ENCODE results near the gene CACTIN.

The CACTIN gene

DNA sequence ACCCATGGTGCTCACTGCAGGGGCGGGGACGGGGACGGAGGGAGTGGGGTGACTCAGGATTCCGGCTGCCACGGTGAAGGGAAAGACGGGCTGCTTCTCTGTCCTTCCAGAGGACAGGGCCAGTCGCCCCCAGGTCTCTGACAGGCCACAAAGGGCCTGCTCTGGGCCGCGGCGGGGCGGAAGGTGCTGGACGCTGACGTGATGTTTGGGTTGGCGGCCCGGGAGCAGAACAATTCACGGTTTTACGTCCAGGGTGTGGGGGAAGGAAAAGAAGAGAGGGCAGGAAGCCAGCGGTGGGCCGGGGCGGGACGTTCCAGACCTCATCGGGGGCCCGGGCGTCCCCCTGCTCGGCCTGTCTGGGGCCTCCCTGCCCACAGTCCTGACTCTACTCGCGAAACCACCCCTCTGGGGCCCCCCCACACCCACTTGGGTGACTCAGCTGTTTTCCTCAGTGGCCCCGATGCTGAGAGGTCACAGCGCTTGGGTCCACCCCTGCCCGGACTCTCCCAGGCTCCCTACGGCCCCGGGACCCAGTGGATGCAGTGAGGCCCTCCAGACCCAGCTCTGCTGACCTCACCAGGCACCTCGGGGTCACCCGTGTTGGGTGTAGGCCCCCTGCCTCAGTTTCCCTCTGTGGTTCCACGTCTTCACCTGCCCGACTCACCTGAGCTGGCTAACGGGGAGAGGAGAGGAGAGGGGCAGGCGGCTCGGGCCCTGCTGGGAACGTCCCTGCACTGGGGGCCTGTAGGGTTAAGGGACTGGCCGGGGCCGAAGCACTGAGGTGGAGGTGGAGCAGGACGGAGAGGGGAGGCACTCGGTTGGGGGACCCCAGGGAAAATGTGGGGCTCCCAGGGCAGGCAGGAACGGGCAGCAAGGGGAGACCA is 44.4 kb upstream of the CACTIN start:
- Histone ChIP-seq H3K9ac (ENCODE audit: low read length) (no peak overlapping the region), H2AFZ (ENCODE audit: low read length) (no peak overlapping the region)

DNA sequence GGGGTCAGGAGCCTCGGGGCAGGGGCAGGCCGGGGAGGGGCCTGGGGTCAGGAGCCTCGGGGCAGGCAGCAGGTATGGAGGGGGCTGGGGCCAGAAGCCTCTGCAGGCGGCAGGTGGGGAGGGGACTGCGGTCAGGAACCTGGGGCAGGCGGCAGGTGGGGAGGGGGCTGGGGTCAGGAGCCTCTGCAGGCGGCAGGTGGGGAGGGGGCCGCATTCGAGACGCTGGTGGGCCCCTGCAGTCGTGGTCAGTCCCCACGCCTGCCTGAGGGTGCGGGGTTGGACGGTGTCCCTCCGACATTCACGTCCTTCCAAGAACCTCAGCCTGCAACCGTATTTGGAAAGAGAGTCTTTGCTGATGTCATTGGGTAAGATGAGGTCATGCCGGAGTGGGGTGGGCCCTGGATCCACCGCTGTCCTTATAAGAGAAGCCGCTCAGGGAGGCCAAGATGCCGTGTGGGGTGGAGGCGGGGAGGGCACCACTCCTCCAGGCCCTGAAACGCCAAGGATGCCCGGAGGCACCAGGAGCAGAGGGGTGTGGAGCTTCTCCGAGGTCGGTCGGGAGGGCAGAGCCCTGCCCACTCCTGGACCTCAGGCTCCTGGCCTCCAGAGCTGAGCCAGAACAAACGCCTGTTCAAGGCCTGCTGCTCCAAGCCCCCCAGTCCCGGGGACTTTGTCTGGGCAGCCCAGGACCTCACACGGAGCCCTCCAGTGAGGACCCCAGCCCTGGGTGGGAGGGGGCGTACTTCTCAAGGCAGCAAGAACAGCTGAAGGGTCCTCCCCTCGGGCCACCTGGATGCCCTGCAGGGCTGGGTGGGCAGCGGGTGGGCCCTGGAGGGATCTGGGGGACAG is 43.6 kb upstream of the CACTIN start:
- H3K9me2 ChIP-seq (ENCODE audit: low read depth, low read length): no peaks in the 10 kb centered on the region
- H2AFZ ChIP-seq (ENCODE audit: low read length): no peak overlapping the region
- no peaks in the 10 kb centered on the region for H3K79me2 ChIP-seq (ENCODE audit: insufficient read depth, low read length)
- H4K20me1 ChIP-seq (ENCODE audit: insufficient read depth, low read length): no peaks in the 10 kb centered on the region
- peaks cover 4% of the 10 kb centered on the region for H3K27me3 ChIP-seq (ENCODE audit: insufficient read depth, low read length)
- H3K9ac ChIP-seq (ENCODE audit: low read length): no peak overlapping the region
- H3K27ac ChIP-seq (ENCODE audit: low read depth, low read length, poor library complexity, severe bottlenecking): no peak overlapping the region
- no peaks in the 10 kb centered on the region; the same call in 1 of the 2 replicates for H3K36me3 ChIP-seq (ENCODE audit: insufficient read depth, low read length)
- H3F3A ChIP-seq (ENCODE audit: insufficient read depth, low read length): no peaks in the 10 kb centered on the region
- no peak overlapping the region for H3K4me2 ChIP-seq (ENCODE audit: low read length)
- 0 out of 2 replicates have a peak, but pooled peaks cover 2% of the 10 kb centered on the region for H3K9me3 ChIP-seq (ENCODE audit: low read length)
- no peak overlapping the region for H3K4me3 ChIP-seq (ENCODE audit: low read depth, low read length, poor library complexity, severe bottlenecking)
- TF ChIP-seq EZH2 (IDR thresholded peaks at IDR 0.05; ENCODE audit: borderline replicate concordance, low read length): no peak
- TF ChIP-seq, protein P1, sequence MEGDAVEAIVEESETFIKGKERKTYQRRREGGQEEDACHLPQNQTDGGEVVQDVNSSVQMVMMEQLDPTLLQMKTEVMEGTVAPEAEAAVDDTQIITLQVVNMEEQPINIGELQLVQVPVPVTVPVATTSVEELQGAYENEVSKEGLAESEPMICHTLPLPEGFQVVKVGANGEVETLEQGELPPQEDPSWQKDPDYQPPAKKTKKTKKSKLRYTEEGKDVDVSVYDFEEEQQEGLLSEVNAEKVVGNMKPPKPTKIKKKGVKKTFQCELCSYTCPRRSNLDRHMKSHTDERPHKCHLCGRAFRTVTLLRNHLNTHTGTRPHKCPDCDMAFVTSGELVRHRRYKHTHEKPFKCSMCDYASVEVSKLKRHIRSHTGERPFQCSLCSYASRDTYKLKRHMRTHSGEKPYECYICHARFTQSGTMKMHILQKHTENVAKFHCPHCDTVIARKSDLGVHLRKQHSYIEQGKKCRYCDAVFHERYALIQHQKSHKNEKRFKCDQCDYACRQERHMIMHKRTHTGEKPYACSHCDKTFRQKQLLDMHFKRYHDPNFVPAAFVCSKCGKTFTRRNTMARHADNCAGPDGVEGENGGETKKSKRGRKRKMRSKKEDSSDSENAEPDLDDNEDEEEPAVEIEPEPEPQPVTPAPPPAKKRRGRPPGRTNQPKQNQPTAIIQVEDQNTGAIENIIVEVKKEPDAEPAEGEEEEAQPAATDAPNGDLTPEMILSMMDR (IDR thresholded peaks at IDR 0.05; ENCODE audit: low read length): no peak
- H3K4me1 ChIP-seq (ENCODE audit: insufficient read depth, low read length, severe bottlenecking): peaks cover 10% of the 10 kb centered on the region

More for the DNA sequence above, 44.4 kb upstream of the CACTIN start:
- no peaks in the 10 kb centered on the region for H3F3A ChIP-seq (ENCODE audit: insufficient read depth, low read length)
- no peaks in the 10 kb centered on the region for H3K9me2 ChIP-seq (ENCODE audit: low read depth, low read length)
- H3K4me1 ChIP-seq (ENCODE audit: insufficient read depth, low read length, severe bottlenecking): peaks cover 1% of the 10 kb centered on the region
- peaks cover 4% of the 10 kb centered on the region for H3K27me3 ChIP-seq (ENCODE audit: insufficient read depth, low read length)
- H4K20me1 ChIP-seq (ENCODE audit: insufficient read depth, low read length): no peaks in the 10 kb centered on the region
- TF ChIP-seq, protein P1 (IDR thresholded peaks at IDR 0.05; ENCODE audit: low read length): no peak
- TF ChIP-seq EZH2 (IDR thresholded peaks at IDR 0.05; ENCODE audit: borderline replicate concordance, low read length): no peak
- H3K4me3 ChIP-seq (ENCODE audit: low read depth, low read length, poor library complexity, severe bottlenecking): no peak overlapping the region
- H3K4me2 ChIP-seq (ENCODE audit: low read length): no peak overlapping the region
- no peak overlapping the region for H3K27ac ChIP-seq (ENCODE audit: low read depth, low read length, poor library complexity, severe bottlenecking)
- 0 out of 2 replicates have a peak, but pooled peaks cover 2% of the 10 kb centered on the region for H3K9me3 ChIP-seq (ENCODE audit: low read length)
- no peaks in the 10 kb centered on the region; the same call in 1 of the 2 replicates for H3K36me3 ChIP-seq (ENCODE audit: insufficient read depth, low read length)
- no peaks in the 10 kb centered on the region for H3K79me2 ChIP-seq (ENCODE audit: insufficient read depth, low read length)

DNA sequence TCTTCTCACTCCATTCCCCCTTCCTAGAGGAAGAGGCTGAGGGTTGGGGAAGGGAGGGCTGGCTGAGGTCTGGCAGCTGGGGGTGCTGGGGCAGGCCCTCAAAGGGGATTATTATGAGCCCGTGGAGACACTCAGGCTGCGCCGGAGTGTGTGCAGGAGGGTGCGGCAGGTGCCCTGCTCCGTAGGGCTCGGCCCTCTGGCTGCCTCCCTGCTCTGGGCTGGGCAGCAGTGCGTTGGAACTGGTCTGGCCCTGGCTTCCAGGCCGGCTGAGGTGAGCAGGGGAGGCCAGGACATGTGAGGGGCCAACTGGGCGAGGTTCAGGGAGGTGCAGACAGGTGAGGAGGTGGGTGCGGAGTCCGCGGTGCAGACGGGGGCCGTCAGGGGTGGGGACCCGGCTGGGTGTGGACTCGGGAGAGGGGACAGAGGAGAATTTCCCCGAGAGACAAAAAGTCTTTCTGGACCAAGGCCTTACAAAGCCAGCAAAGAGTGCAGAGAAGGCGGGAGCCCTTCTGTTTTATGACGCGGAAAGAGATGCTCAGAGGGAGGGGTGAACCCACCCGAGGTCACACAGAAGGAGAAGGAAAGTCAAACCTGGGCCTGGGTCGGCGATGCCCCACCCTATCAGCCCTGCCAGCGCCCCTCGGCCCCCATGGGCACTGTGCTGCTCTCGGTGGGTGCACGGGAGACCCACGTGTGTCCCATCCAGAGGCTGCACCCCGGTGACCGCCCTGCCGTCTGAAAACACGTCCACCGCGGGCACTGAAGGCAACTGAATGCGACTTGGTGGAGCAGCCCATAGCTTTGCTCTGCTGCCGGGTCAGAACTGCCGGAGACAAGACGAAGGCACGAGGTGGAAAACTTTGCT is 42.7 kb upstream of the CACTIN start:
- no peak overlapping the region for H3K9ac ChIP-seq (ENCODE audit: low read length)
- H3K9me2 ChIP-seq (ENCODE audit: low read depth, low read length): no peaks in the 10 kb centered on the region
- H2AFZ ChIP-seq (ENCODE audit: low read length): no peak overlapping the region
- H3K9me3 ChIP-seq (ENCODE audit: low read length): 0 out of 2 replicates have a peak, but pooled peaks cover 2% of the 10 kb centered on the region
- TF ChIP-seq EZH2 (IDR thresholded peaks at IDR 0.05; ENCODE audit: borderline replicate concordance, low read length): no peak
- TF ChIP-seq, protein P1 (IDR thresholded peaks at IDR 0.05; ENCODE audit: low read length): no peak
- H3K27me3 ChIP-seq (ENCODE audit: insufficient read depth, low read length): peaks cover 4% of the 10 kb centered on the region
- H3F3A ChIP-seq (ENCODE audit: insufficient read depth, low read length): no peaks in the 10 kb centered on the region
- H4K20me1 ChIP-seq (ENCODE audit: insufficient read depth, low read length): no peaks in the 10 kb centered on the region
- H3K27ac ChIP-seq (ENCODE audit: low read depth, low read length, poor library complexity, severe bottlenecking): no peak overlapping the region
- H3K79me2 ChIP-seq (ENCODE audit: insufficient read depth, low read length): no peaks in the 10 kb centered on the region
- H3K4me1 ChIP-seq (ENCODE audit: insufficient read depth, low read length, severe bottlenecking): peaks cover 15% of the 10 kb centered on the region
- H3K4me3 ChIP-seq (ENCODE audit: low read depth, low read length, poor library complexity, severe bottlenecking): no peak overlapping the region
- no peak overlapping the region for H3K4me2 ChIP-seq (ENCODE audit: low read length)
- no peaks in the 10 kb centered on the region; the same call in 1 of the 2 replicates for H3K36me3 ChIP-seq (ENCODE audit: insufficient read depth, low read length)

All from OCI-LY1 (cell line).